Kasumi-1 (cell line): ENCODE data around the gene B3GNT4.
A peak's percentile ranks its signal among the peaks of the same experiment; 100 is the strongest.
"Not testable (repeated sequence)": the region's sequence is repeated elsewhere in the genome, so short reads cannot be mapped to it uniquely, and the experiment has no call there.

Experiments
- DNase-seq, 2 experiments: peaks; one replicate each; lab custom pipeline; 2025; lab: John Stamatoyannopoulos, UW

The B3GNT4 gene

GRCh38 chr12:122187466-122187865 is 16.0 kb upstream of the B3GNT4 start:
- DNase-seq: no peak

DNA sequence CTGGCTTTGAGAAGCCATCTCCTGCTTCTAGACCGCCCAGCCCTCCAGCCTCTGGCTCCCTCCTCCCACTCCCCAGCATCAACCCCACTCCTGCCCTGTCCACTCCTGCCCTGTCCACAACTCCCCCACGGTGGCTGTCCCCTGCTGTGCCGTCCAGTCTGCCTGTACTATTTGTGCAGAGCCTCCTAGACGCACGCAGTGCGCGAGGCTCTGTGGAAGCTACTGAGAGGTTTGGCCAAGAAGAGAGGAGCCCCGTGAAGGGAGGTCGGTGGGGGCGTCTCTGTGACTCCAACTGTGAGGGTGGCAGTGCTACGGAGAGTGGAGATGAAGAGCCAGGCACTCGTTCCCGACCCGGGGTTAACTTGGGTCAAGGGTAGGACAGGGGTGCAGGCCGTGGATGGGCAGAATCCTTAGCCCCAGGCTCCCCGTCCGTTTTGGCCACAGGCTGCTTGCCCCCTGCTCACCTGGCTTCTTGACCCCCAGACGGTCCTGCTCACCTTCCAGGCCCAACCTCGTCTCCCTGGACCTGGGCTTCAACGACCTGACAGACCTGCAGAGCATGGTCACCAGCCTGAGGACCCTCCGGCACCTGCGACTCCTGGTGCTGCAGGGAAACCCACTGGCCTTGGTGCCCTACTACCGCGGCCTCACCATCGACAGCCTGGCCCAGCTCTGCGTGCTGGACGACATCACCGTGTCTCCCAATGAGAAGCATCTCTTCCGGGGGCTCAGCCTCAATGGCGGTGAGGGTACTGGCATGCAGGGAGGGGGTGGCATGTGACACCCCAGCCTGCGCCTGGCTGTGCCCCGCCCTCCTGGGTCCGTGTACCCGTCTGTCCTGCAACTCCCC is 13.7 kb upstream of the B3GNT4 start:
- no peak for DNase-seq

DNA sequence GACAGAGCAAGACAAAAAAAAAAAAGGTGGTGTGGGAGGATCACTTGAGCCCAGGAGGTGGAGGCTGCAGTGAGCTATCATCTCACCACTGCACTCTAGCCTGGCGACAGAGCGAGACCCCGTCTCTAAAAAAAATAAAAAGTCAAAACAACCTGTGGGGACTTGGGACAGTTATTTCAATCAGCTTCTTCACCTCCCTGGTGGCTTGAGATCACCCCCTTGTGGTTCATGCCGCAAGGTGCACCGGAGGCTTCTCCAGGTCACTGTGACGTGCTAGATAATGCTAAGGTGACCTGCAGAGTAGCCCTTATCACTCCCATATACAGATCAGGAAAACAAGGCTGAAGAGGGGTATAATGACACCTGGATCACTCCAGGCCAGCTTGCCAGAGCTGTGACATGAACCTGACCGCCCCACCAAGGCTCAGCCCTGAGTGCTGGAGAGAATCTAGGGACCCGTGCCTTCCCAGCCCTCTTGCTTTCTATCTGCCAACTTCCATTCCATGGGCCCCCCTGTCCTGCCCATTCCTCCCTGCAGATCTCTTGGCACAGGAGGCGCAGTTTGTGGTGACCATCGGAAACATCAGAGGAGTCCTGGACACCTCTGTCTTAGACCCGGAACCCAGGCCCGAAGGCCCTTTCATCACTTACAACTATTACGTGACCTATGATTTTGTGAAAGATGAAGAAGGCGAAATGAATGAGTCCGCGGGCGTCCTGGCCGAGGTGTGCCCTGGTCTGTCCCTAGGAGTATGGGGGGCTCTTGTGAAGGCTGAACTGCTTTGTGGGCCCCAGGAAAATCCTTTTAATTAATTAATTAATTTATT is 12.5 kb upstream of the B3GNT4 start:
- peak; percentile 52 to 63 for DNase-seq

DNA sequence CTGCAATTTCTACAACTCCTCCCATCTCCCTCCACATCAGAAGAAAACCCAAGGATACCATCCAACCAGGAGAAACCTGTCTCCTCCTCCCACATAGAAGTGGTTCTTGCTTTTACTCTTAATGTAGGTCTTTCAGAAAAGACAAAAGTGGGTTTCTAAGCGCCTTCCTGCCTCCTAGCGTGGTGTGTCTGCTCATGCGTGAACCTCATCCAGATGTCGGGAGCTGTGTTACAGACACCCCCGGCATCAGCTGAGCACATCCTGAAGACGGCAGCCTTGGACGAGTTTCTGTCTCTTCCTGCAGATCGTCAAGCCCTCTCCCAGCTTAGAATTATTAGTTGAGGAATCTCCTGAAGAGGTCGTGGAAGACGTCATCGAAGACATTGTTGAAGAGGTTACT is 11.1 kb upstream of the B3GNT4 start:
- DNase-seq: no peak

- no peak for DNase-seq
These were observed 8.7 kb upstream of the B3GNT4 start for GRCh38 chr12:122194804-122195203.

DNA sequence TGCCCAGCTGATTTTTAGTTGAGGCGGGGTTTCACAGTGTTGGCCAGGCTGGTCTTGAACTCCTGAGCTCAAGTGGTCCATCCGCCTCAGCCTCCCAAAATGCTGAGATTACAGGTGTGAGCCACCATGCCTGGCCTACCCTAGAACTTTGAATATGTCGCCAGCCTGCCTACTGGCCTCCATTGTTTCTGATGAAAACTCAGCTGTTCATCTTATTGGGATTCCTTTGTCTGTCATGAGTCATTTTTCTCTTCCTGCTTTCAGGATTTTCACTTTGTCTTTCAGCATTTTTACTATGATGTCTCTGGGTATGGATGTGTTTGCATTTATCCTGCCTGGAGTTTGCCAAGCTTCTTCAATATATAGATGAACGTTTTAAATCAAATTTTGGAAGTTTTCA is 8.1 kb upstream of the B3GNT4 start:
- DNase-seq: no peak

DNA sequence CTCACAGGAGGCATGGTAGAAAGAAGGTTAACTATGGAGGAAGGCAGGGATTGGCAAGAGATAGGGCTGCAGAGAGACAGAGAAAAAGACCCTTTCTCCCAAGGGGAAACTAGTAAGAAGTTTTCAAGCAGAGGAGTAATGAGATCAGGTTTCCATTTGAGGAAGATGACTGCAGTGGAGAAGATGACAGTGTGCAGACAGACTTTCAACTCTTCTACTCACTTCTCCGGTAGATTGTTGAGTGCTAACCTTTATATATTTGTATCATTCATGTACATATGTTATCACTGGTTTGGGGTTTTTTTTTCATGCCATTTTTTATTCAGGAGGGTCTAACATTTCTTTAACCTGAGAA is 5.9 kb upstream of the B3GNT4 start:
- DNase-seq: peak in 1 of 2 experiments; percentile 5

DNA sequence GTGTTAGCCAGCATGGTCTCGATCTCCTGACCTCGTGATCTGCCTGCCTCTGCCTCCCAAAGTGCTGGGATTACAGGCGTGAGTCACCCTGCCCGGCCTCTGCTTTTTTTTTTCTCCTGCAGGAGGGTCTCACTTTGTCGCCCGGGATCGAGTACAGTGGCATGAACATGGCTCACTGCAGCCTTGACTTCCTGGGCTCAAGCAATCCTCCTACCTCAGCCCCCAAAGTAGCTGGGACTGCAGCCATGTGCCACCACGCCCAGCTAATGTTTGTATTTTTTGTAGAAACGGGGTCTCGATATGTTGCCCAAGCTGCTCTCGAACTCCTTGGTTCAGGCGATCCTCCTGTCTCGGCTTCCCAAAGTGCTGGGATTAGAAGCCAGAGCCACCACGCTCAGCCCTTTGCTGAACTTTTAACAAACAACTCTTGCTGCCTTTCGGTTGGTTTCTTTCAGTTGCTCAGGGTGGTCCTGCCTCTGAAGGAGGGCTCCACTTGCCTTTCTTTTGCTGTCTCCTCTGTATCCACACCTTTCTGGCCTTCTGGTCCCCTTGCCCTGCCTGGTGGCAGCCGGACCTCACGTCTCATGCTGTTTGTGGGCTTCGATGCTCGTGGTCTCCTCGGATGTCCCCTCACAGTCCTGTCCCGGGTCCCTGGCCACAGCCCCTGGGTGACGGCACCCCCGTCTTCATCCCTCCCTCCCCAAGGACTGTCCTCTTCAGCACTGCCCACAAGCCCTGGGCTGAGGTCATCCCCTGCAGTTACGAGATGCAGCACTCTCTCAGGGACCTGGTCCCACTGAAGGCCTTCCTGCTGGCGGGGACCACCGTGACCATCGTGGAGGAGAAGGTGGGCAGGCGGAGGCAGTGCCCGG is 3.8 kb upstream of the B3GNT4 start:
- no peak for DNase-seq

DNA sequence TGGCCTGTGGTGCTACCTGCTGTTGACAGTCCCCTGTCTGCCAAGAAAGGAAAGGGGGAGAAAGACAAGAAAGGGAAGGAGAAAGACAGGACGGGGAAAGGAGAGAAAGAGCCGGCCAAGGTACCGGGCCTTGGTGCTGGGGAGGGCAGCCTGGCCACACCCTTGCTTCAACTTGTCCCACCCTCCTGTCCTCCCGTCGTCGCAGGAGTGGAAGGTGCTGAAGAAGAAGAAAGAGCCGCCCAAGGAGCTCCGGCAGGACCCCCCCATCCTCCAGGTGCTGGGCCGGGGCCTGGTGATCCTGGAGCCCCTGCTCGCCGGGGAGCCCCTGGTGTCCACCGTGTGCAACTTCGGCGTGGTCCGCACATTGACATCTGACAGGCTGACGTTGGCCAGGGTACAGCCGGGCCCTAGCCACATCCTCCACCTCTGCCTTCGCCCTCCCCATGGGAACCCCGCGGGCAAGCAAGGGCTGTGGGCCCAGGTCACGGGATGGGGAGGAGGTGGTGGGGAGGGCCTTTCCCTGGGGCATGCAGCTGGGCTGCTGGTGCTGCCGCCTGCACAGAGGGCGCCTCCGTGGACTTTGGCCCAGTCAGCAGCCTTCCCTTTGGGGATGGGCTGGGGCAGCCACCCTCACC is 2.9 kb upstream of the B3GNT4 start:
- no peak for DNase-seq

GRCh38 chr12:122201381-122201780 is 2.1 kb upstream of the B3GNT4 start:
- no peak for DNase-seq

DNA sequence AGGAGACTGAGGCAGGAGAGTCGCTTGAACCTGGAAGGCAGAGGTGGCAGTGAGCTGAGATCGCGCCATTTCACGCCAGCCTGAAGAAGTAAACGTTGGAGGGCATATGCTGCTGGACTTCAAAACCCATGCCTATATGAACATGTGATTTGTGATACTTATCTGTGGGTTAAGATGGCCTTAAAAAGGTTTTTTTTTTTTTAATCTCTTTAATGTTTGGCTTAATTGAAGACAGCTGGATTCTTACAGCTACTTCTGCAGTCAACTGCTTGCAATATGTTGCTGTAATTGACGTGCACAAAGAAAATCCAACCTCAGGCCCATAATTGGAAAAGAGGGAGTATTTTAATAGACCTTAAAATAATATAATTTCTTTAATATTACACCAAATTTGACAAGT is 1.5 kb upstream of the B3GNT4 start:
- no peak for DNase-seq

DNA sequence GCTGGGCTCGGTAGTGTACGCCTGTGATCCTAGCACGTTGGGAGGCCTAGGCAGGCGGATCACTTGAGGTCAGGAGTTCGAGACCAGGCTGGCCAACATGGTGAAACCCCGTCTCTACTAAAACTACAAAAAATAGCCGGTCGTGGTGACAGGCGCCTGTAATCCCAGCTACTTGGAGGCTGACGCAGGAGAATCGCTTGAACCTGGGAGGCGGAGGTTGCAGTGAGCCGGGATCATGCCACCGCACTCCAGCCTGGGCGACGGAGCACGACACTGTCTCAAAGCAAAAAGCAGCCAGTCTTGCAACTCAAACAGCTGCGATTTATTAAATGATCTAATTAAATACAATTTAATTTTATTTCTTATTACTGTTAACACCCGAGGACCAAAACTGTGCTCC is 698 bp upstream of the B3GNT4 start:
- DNase-seq: not testable (repeated sequence)

DNA sequence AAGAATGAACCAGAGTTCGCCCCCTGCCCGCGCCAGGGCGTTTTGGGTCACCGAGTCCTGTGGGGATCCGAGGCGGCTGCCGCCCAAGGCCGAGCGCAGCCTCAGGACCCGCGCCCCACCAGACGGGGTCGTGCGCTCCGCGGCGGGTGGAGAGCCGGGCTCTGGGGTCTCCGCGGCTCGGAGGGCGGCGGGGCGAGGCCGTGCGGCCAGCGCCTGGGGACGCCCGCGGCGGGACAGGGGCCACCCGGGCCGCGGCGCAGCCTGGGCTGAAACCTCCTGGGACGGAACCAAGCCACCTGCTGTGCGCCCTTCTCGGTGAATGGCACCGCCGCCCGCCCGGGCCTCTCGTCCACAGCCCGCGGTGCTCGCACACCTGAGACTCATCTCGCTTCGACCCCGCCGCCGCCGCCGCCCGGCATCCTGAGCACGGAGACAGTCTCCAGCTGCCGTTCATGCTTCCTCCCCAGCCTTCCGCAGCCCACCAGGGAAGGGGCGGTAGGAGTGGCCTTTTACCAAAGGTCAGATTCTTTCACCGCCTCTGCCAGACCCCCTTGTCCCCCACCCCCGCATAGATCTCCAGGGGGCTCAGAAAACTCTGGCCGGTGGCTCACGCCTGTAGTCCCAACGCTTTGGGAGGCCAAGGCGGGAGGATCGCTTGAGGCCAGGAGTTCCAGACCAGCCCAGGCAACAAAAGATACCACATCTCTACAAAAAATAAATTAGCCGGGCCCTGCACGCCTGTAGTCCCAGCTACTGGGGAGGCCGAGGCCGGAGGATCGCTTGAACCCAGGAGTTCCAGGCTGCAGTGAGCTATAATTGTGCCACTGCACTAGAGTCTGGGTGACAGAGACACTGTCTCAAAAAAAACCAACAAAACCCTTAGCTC is 901 bp downstream of the B3GNT4 start:
- no peak for DNase-seq

DNA sequence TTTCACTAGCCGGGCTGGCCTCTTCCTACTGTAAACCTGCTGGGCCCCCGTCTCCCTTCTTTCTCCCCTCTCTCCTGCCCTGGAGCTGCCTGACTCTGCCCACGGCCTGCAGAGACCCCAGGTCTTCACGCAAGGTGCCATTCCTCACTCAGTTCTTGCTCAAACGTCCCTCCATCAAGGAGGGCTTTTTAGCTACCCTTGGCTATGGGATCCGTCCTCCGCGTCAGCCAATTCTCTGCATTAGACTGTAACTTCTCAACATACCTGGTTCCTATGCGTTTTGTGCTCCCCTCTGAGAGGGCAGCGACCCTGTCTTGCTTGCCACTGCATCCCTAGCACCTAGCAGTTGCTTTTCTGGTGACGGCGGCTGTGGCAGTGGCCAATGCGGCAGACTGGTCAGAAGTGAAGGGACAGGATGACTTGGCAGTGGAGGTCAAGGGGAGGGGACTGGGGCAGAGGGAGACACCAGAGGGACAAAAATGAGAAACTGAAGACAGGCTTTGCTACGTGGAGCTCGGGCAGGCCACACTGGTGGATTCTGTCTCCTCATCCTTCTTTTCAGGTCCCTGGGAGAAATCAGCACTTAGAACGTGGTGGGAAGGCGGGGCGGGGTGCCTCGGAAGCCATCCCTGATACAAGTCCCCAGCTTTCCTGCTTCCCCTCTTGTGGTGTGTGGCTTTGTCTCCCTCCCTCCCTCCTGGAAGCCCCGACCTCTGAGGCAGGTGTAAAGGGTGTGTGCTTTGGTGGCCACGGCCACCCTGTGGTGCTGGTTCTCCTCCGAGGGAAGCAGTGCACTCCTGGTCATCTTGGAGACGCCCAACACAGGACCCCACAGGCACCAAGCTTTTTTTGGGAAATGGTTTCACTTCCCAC is 1.8 kb downstream of the B3GNT4 start:
- no peak for DNase-seq

DNA sequence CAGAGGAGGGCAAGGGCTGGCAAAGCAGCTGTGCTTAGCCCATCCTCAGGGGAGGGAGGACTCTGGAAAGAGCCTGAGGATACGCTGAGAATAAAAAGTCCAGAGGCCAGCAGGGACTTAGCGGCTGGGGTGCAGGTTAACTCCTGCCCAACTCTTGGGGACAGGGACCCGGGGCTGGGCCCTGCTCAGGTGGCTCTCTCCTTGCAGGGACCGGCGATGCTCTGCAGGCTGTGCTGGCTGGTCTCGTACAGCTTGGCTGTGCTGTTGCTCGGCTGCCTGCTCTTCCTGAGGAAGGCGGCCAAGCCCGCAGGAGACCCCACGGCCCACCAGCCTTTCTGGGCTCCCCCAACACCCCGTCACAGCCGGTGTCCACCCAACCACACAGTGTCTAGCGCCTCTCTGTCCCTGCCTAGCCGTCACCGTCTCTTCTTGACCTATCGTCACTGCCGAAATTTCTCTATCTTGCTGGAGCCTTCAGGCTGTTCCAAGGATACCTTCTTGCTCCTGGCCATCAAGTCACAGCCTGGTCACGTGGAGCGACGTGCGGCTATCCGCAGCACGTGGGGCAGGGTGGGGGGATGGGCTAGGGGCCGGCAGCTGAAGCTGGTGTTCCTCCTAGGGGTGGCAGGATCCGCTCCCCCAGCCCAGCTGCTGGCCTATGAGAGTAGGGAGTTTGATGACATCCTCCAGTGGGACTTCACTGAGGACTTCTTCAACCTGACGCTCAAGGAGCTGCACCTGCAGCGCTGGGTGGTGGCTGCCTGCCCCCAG is 2.8 kb downstream of the B3GNT4 start:
- DNase-seq: no peak

GRCh38 chr12:122206976-122207375 is 3.5 kb downstream of the B3GNT4 start:
- no peak for DNase-seq

GRCh38 chr12:122207391-122207790 is 3.9 kb downstream of the B3GNT4 start:
- DNase-seq: no peak

GRCh38 chr12:122208073-122208820 is 4.7 kb downstream of the B3GNT4 start:
- no peak for DNase-seq
